K562 (cell line): ENCODE measurements around the gene TNFRSF6B. TPM values are rescaled to one million over a fixed set of nuclear protein-coding genes. Genes with fewer than 3 reads are reported as not detected.

Experiments
- CBX1 ChIP-seq: sonication (generic); IDR thresholded peaks from 2 replicates; pipeline ENCODE4 v1.6.1; 2016; ENCODE audit warnings: antibody characterized with exemption, low read depth, mild to moderate bottlenecking
- CREB3L1 ChIP-seq: fragments of 450-650 bp; IDR thresholded peaks from 2 replicates; pipeline ENCODE4 v1.6.1; 2014; ENCODE audit warnings: low read depth, mild to moderate bottlenecking, moderate library complexity, borderline replicate concordance
- JUN ChIP-seq, 2 experiments: sonication (generic) in 1 of 2; formaldehyde crosslinking in 1 of 2; IDR thresholded peaks; 2 replicates each; pipeline versions ENCODE4 v1.6.1 to v1.8.0; 2012 to 2022; ENCODE audit warnings: borderline replicate concordance in 2 of 2, mild to moderate bottlenecking in 2 of 2, improper control_type of control experiment in 1 of 2, low read depth in 1 of 2, low read length in 1 of 2, missing genetic modification reagents in 1 of 2
- KLF16 ChIP-seq: IDR thresholded peaks from 2 replicates; pipeline ENCODE4 v1.6.1; 2016; ENCODE audit warnings: antibody characterized with exemption
- MAFF ChIP-seq: IDR thresholded peaks from 2 replicates; pipeline ENCODE4 v1.6.1; 2012; ENCODE audit warnings: low read length, improper control_type of control experiment
- MCM2 ChIP-seq: fragments of 450-650 bp; IDR thresholded peaks from 2 replicates; pipeline ENCODE4 v1.6.1; 2017; ENCODE audit warnings: low read depth, mild to moderate bottlenecking
- MTA3 ChIP-seq: fragments of 450-650 bp; formaldehyde crosslinking; IDR thresholded peaks from 2 replicates; pipeline ENCODE4 v1.6.1; 2017; ENCODE audit warnings: mild to moderate bottlenecking, borderline replicate concordance
- RCOR1 ChIP-seq, 2 experiments: IDR thresholded peaks; 2 replicates each; pipeline ENCODE4 v1.6.1; 2012; ENCODE audit warnings: low read depth in 2 of 2, low read length in 2 of 2, borderline replicate concordance in 1 of 2, improper control_type of control experiment in 1 of 2
- SP2 ChIP-seq: IDR thresholded peaks from 2 replicates; pipeline ENCODE4 v1.6.1; 2011; ENCODE audit warnings: mild to moderate bottlenecking, low read depth, low read length, moderate library complexity; ENCODE audit not compliant: poor library complexity, severe bottlenecking; ENCODE audit errors: extremely low read depth
- TFAM ChIP-seq: fragments of 250-450 bp; sonication (Bioruptor Pico); conservative IDR thresholded peaks from 2 replicates; pipeline ENCODE4 v1.5.0; 2021; ENCODE audit warnings: mild to moderate bottlenecking, moderate library complexity
- U2AF2 ChIP-seq: fragments of 200-400 bp; formaldehyde crosslinking; optimal IDR thresholded peaks from 2 replicates; pipeline ENCODE3; 2017; ENCODE audit warnings: low read depth, mild to moderate bottlenecking, low read length
- YY1 ChIP-seq, 3 experiments: IDR thresholded peaks; 2 replicates each; pipeline ENCODE4 v1.6.1; 2011; ENCODE audit warnings: low read length in 2 of 3, mild to moderate bottlenecking in 2 of 3, moderate library complexity in 2 of 3, borderline replicate concordance in 1 of 3, control low read depth in 1 of 3, low read depth in 1 of 3; ENCODE audit not compliant: insufficient read depth in 3 of 3, insufficient replicate concordance in 2 of 3, control insufficient read depth in 1 of 3, insufficient read length in 1 of 3; ENCODE audit errors: extremely low read depth in 1 of 3
- ZBTB40 ChIP-seq, 2 experiments: fragments of 450-650 bp in 1 of 2; sonication (generic) in 1 of 2; formaldehyde crosslinking in 1 of 2; IDR thresholded peaks; 2 replicates each; pipeline versions ENCODE4 v1.7.1 to v1.9.0; 2016 to 2022; ENCODE audit warnings: inconsistent platforms in 1 of 2, mild to moderate bottlenecking in 1 of 2, missing genetic modification reagents in 1 of 2
- polyA plus RNA-seq, 8 experiments: library from polyadenylated mRNA; depleted of rRNA in 4 of 8; stranded (reverse) in 5 of 8; unstranded in 3 of 8; fragments of >200 nt; fragmentation: Nextera tagmentation in 2 of 8; fragmentation: Illumina TruSeq in 1 of 8; extraction: Ambion mirVana in 2 of 8; extraction: Trizol in 1 of 8; gene quantifications; 2 replicates each; pipeline versions ENCODE4 v1.2.1 to v1.2.3, GENCODE V29; 2011 to 2014; ENCODE audit warnings: inconsistent platforms in 1 of 8, missing spikeins in 1 of 8
- total RNA-seq, 7 experiments: library from RNA; depleted of rRNA in 6 of 7; stranded (reverse); fragments of >200 nt in 6 of 7; fragmentation: Illumina TruSeq in 2 of 7; extraction: Trizol in 2 of 7; gene quantifications; 2 replicates each; pipeline versions ENCODE4 v1.2.1 to v1.2.3, GENCODE V29; 2011 to 2021; ENCODE audit warnings: low replicate concordance in 1 of 7

Gene TNFRSF6B
- total and polyA plus RNA-seq, 9 of the 15 experiments (the other 6 are each of a cell fraction or from before 2014, with no cell fraction given) = 0.10 to 3.5 (median 0.32) TPM; not detected in 6

DNA sequence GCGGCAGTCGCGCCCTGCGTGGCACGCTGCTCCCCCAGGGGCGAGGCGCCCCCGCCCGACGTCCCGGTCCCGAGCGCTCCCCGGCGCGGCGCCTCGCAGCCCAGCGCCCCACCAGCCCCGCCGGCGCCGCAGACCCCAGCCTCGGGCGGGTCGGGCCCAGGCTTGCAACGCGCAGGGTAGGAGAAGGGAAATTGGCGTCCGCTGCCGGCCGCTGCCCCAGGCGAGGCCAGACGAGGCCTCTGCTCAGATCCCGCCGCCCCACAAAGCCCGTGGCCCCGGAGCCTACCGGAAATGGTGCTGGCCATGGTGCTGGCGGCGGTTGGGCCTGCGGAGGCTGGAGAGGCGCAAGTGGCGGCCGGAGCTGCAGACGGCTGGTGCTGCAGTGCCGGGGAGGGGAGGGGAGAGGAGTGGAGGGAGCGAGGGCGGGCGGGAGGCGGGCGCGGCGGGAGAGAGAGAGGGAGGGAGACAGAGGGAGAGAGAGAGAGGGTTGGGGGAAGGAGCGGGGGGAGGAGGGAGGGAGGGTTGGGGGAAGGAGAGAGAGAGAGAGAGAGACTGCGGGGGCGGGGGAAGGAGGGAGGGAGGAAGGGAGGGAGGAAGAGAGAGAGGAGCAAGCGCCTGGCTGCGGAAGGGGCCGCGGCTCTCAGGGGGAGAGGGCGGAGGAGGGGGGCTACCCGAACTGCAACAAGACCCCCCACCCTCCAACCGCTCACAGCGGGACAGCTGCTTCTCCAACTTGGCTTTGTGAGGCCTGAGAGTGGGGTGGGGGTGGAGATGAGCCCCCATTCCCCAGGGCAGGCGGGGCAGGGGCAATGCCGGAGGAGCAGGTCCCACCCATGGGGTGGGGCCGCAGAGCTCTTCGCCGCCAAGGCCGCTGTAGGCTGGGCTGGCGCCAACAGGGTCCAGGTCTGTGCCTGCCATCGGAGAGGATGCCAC, 43.1 kb upstream of the TNFRSF6B start, which contains the start of gene STMN3 (continued):
- 0 out of 2 replicates have a peak, but pooled peaks have one; percentile 20 for TF ChIP-seq CREB3L1
- no peak for TF ChIP-seq U2AF2
- no peak for TF ChIP-seq MCM2
- peak; percentile 87 for TF ChIP-seq ZBTB40 (IDR thresholded peaks at IDR 0.05)
- peak; percentile 51; the same call in 1 of the 2 replicates for TF ChIP-seq ZBTB40 (CRISPR knock-in tag; IDR thresholded peaks at IDR 0.05)
- TF ChIP-seq MTA3 = no peak
- no peak for TF ChIP-seq TFAM (CRISPR knock-in tag)
- no peak for TF ChIP-seq MAFF
- TF ChIP-seq RCOR1 (IDR thresholded peaks at IDR 0.05; ENCODE audit: borderline replicate concordance in 1 of 2, low read depth in 2 of 2, low read length in 2 of 2) = peak in 1 of 2 experiments; percentile 83; a peak in 2 of 4 replicates
- TF ChIP-seq YY1 (IDR thresholded peaks at IDR 0.05; ENCODE audit: borderline replicate concordance in 1 of 3, control insufficient read depth in 1 of 3, extremely low read depth in 1 of 3, insufficient read depth in 3 of 3, insufficient read length in 1 of 3, insufficient replicate concordance in 2 of 3, low read depth in 1 of 3, low read length in 2 of 3) = peak in 2 of 3 experiments; percentile 20 to 72
- peak; percentile 71; the same call in 1 of the 2 replicates for TF ChIP-seq CBX1
- no peak for TF ChIP-seq SP2
- no peak for TF ChIP-seq JUN (IDR thresholded peaks at IDR 0.05; ENCODE audit: borderline replicate concordance, low read depth, low read length)
- TF ChIP-seq JUN (CRISPR knock-in tag; IDR thresholded peaks at IDR 0.05; ENCODE audit: borderline replicate concordance) = peak; percentile 51; the same call in 1 of the 2 replicates
- no peak for TF ChIP-seq KLF16
